HG02623 (cell line): ENCODE data around the gene STK10.

ENCODE experiments used
- ATAC-seq: cut with Tn5 transposase; IDR thresholded peaks from one replicate; pipeline ENCODE4 v1.9.1; 2021; ENCODE audit warnings: moderate library complexity; ENCODE audit not compliant: unreplicated experiment

The STK10 gene

GRCh38 chr5:171992305-171992704 lies 195.7 kb downstream of the STK10 start:
- ATAC-seq, result no peak
